CD4-positive, alpha-beta T cell treated with Interleukin-2 at 100 ng/mL for 4 hours (primary cell): ENCODE measurements around the gene ASF1A.
A peak's percentile ranks its signal among the peaks of the same experiment; 100 is the strongest.

ENCODE experiments used
- DNase-seq: peaks from one replicate; pipeline ENCODE4 v3.0.0-alpha.2; 2020; ENCODE audit warnings: low spot score

The ASF1A gene

GRCh38 chr6:118881440-118882313 is 12.3 kb upstream of the ASF1A start:
- DNase-seq: no peak

- DNase-seq: no peak
Measured at GRCh38 chr6:118882314-118882905, 11.5 kb upstream of the ASF1A start.

GRCh38 chr6:118886641-118887040 is 7.3 kb upstream of the ASF1A start:
- DNase-seq: no peak

- peak; percentile 11 for DNase-seq
Measured at GRCh38 chr6:118889163-118889562, 4.8 kb upstream of the ASF1A start.

GRCh38 chr6:118890997-118891790 is 2.8 kb upstream of the ASF1A start:
- peak; percentile 24 for DNase-seq

- DNase-seq: peak; percentile 32
Measured at GRCh38 chr6:118892355-118892991, 1.5 kb upstream of the ASF1A start.

- peak; percentile 72 for DNase-seq
Measured at GRCh38 chr6:118893064-118893806, 717 bp upstream of the ASF1A start.

GRCh38 chr6:118894425-118895260 is 691 bp downstream of the ASF1A start:
- peak; percentile 58 for DNase-seq

- no peak for DNase-seq
Measured at GRCh38 chr6:118895261-118895560, 1.3 kb downstream of the ASF1A start.

GRCh38 chr6:118895859-118896258 is 1.9 kb downstream of the ASF1A start:
- DNase-seq: no peak

GRCh38 chr6:118896339-118897136 is 2.6 kb downstream of the ASF1A start:
- DNase-seq: peak; percentile 51

GRCh38 chr6:118897386-118897785 is 3.4 kb downstream of the ASF1A start:
- no peak for DNase-seq

GRCh38 chr6:118899948-118900347 is 6.0 kb downstream of the ASF1A start:
- peak; percentile 60 for DNase-seq

GRCh38 chr6:118902726-118903125 is 8.8 kb downstream of the ASF1A start:
- peak; percentile 21 for DNase-seq

GRCh38 chr6:118903138-118903537 is 9.2 kb downstream of the ASF1A start:
- DNase-seq: no peak

GRCh38 chr6:118903691-118904090 is 9.7 kb downstream of the ASF1A start:
- DNase-seq: no peak

- DNase-seq: no peak
Measured at GRCh38 chr6:118905084-118905483, 11.1 kb downstream of the ASF1A start.

GRCh38 chr6:118905851-118906250 is 11.9 kb downstream of the ASF1A start:
- DNase-seq: peak; percentile 44

GRCh38 chr6:118908441-118908840 is 14.5 kb downstream of the ASF1A start:
- DNase-seq: no peak

GRCh38 chr6:118912646-118913045 is 18.7 kb downstream of the ASF1A start:
- DNase-seq: no peak
